D721Med (cell line): ENCODE data around the gene C2CD2.
"Not testable (repeated sequence)": the region's sequence is repeated elsewhere in the genome, so short reads cannot be mapped to it uniquely, and the experiment has no call there.

Experiments
- DNase-seq: peaks from one replicate; pipeline ENCODE4 v3.0.0; 2011; ENCODE audit warnings: low spot score; ENCODE audit not compliant: insufficient read length
- FAIRE-seq: peaks from 2 replicates; lab custom pipeline; 2011; peaks lifted over from hg19 to GRCh38; lab: Jason Lieb, UNC
- CTCF ChIP-seq: IDR thresholded peaks from 2 replicates; pipeline ENCODE4 v1.5.1; 2012; ENCODE audit warnings: mild to moderate bottlenecking, control low read depth; ENCODE audit not compliant: insufficient read depth; ENCODE audit errors: missing control alignments

The C2CD2 gene

GRCh38 chr21:41953831-41954653, at the start of gene C2CD2:
Gene C2CD2, minus strand, starts transcription at chr21:41954018. Its CDS starts 370 bp downstream, at chr21:41953648.
- TF ChIP-seq CTCF, result no peak
- FAIRE-seq (no peak), DNase-seq (peak; percentile 88)

GRCh38 chr21:42003051-42003461, 49.2 kb upstream of the C2CD2 start:
- FAIRE-seq (no peak), DNase-seq (no peak)
- TF ChIP-seq CTCF, result no peak

GRCh38 chr21:42002421-42002958, 48.7 kb upstream of the C2CD2 start:
- FAIRE-seq (no peak), DNase-seq (no peak)
- no peak for TF ChIP-seq CTCF

GRCh38 chr21:42001781-42002180, 48.0 kb upstream of the C2CD2 start:
- no peak for TF ChIP-seq CTCF
- no peak for FAIRE-seq
- DNase-seq, result no peak

GRCh38 chr21:42000908-42001307, 47.1 kb upstream of the C2CD2 start:
- no peak for TF ChIP-seq CTCF
- FAIRE-seq (no peak), DNase-seq (no peak)

- no peak for FAIRE-seq
- no peak for TF ChIP-seq CTCF
- no peak for DNase-seq
Observed at GRCh38 chr21:41997657-41998056, 43.8 kb upstream of the C2CD2 start.

- no peak for FAIRE-seq
- no peak for DNase-seq
- TF ChIP-seq CTCF, result no peak
Observed at GRCh38 chr21:41995577-41995976, 41.8 kb upstream of the C2CD2 start.

GRCh38 chr21:41994613-41995012, 40.8 kb upstream of the C2CD2 start:
- not testable (repeated sequence) for DNase-seq, FAIRE-seq
